OCI-LY7 (cell line): ENCODE measurements around the gene MAP4. TPM values are rescaled to one million over a fixed set of nuclear protein-coding genes. Genes with fewer than 3 reads are reported as not detected.

ENCODE experiments used
- BruUV-seq: library from RNA; stranded (reverse); fragments of 400-500 nt; replicated peaks from 2 replicates; lab custom pipeline; 2021; lab: Mats Ljungman, UMichigan
- CTCF ChIA-PET: fragments of 300-600 bp; sonication (Branson Sonifier 250); formaldehyde crosslinking; loops from one replicate; lab custom pipeline; 2022; ENCODE audit warnings: antibody characterized with exemption; ENCODE audit not compliant: unreplicated experiment; lab: Charles Lee
- POLR2A ChIA-PET: fragments of 300-600 bp; sonication (Branson Sonifier 250); formaldehyde crosslinking; loops from one replicate; lab custom pipeline; 2022; ENCODE audit warnings: antibody characterized with exemption; lab: Charles Lee
- DNase-seq: peaks from one replicate; pipeline ENCODE4 v3.0.0-alpha.2; 2015; ENCODE audit warnings: low spot score
- H2AFZ ChIP-seq: fragments of 200-600 bp; sonication (generic), shearing (Covaris generic); 2 replicates; pipeline ENCODE4 v1.6.1; 2014; ENCODE audit warnings: mild to moderate bottlenecking, antibody characterized with exemption, low read length, moderate library complexity
- H3K27ac ChIP-seq: fragments of 200-600 bp; sonication (generic); 2 replicates; pipeline ENCODE4 v1.5.1; 2014; ENCODE audit warnings: mixed run types, low read depth, mild to moderate bottlenecking, moderate library complexity, low read length, inconsistent platforms; ENCODE audit not compliant: poor library complexity, severe bottlenecking
- H3K36me3 ChIP-seq: fragments of 200-600 bp; sonication (generic); 2 replicates; pipeline ENCODE4 v1.6.1; 2014; ENCODE audit warnings: mild to moderate bottlenecking, antibody characterized with exemption, low read length, moderate library complexity, mixed read lengths; ENCODE audit not compliant: insufficient read depth
- H3K4me1 ChIP-seq: fragments of 200-600 bp; sonication (generic); 2 replicates; pipeline ENCODE4 v1.5.1; 2014; ENCODE audit warnings: mild to moderate bottlenecking, low read length; ENCODE audit not compliant: insufficient read depth, poor library complexity, severe bottlenecking
- H3K4me2 ChIP-seq: fragments of 200-600 bp; sonication (generic); 2 replicates; pipeline ENCODE4 v1.6.1; 2014; ENCODE audit warnings: mild to moderate bottlenecking, low read length
- H3K4me3 ChIP-seq: fragments of 200-600 bp; sonication (generic); 2 replicates; pipeline ENCODE4 v1.5.1; 2014; ENCODE audit warnings: mild to moderate bottlenecking, low read depth, low read length; ENCODE audit not compliant: poor library complexity, severe bottlenecking
- H3K79me2 ChIP-seq: fragments of 200-600 bp; sonication (generic); 2 replicates; pipeline ENCODE4 v1.6.1; 2016; ENCODE audit warnings: low read depth, mild to moderate bottlenecking, low read length, moderate library complexity, mixed read lengths; ENCODE audit not compliant: insufficient read depth
- H3K9me2 ChIP-seq: fragments of 200-600 bp; sonication (generic); 2 replicates; pipeline ENCODE4 v1.6.1; 2016; ENCODE audit warnings: mild to moderate bottlenecking, low read length, mixed read lengths; ENCODE audit not compliant: insufficient read depth
- H3K9me3 ChIP-seq: fragments of 200-600 bp; sonication (generic); 2 replicates; pipeline ENCODE4 v1.6.1; 2014; ENCODE audit warnings: mild to moderate bottlenecking, mixed run types, low read length, mixed read lengths
- H4K20me1 ChIP-seq: fragments of 200-600 bp; sonication (generic); 2 replicates; pipeline ENCODE4 v1.6.1; 2014; ENCODE audit warnings: mild to moderate bottlenecking, antibody characterized with exemption, low read length, moderate library complexity, mixed read lengths; ENCODE audit not compliant: insufficient read depth
- CTCF ChIP-seq: fragments of 200-600 bp; sonication (generic); conservative IDR thresholded peaks from 2 replicates; pipeline ENCODE4 v1.5.1; 2014; ENCODE audit warnings: mild to moderate bottlenecking, antibody characterized with exemption, low read length, moderate library complexity, mixed read lengths
- EZH2phosphoT487 ChIP-seq: fragments of 200-600 bp; sonication (generic); IDR thresholded peaks from 2 replicates; pipeline ENCODE4 v1.6.1; 2018; ENCODE audit warnings: low read depth, borderline replicate concordance, mild to moderate bottlenecking, mixed run types, antibody characterized with exemption, low read length, moderate library complexity, mixed read lengths
- intact Hi-C: fragments of 100-400 bp; cut with micrococcal nuclease; formaldehyde crosslinking; loops from one replicate; pipeline ENCODE4 v1.10.0; 2022; ENCODE audit not compliant: unreplicated experiment
- total RNA-seq, 2 experiments: library from RNA; depleted of rRNA in 1 of 2; stranded (reverse); fragments of >200 nt in 1 of 2; shearing (Covaris generic) in 1 of 2; gene quantifications; 2 replicates each; pipeline ENCODE4 v1.2.3, GENCODE V29; 2014 to 2022

MAP4 gene
- total RNA-seq, 2 experiments from 2014 or later = 26.1 to 78.4 TPM

- peaks cover 27% of the 10 kb centered on the region for H3K36me3 ChIP-seq
- no peaks in the 10 kb centered on the region for H3K4me1 ChIP-seq
- H3K27ac ChIP-seq = no peak overlapping the region
- CTCF ChIA-PET = interaction anchor here (0.6 kb wide), 1 partner anchor 29 kb away, joined by 3 read pairs; no protein-coding TSS in a partner anchor
- H2AFZ ChIP-seq = no peak overlapping the region
- no peak for DNase-seq
- BruUV-seq = no TSS peak
- H3K9me2 ChIP-seq = no peaks in the 10 kb centered on the region
- no peaks in the 10 kb centered on the region for H3K79me2 ChIP-seq
- no peaks in the 10 kb centered on the region for H4K20me1 ChIP-seq
- H3K4me2 ChIP-seq = no peak overlapping the region
- intact Hi-C loops = loop anchor here (5.0 kb wide), 1 partner anchor 138 kb away; no protein-coding TSS in a partner anchor
- POLR2A ChIA-PET = no interaction called here
- TF ChIP-seq EZH2phosphoT487 (no peak), CTCF (no peak)
- no peak overlapping the region for H3K4me3 ChIP-seq
- H3K9me3 ChIP-seq = no peaks in the 10 kb centered on the region
Measured at GRCh38 chr3:47854267-47854666, 161.9 kb downstream of the MAP4 start.

- no peaks in the 10 kb centered on the region for H3K9me2 ChIP-seq
- H3K27ac ChIP-seq = no peak overlapping the region
- H3K4me3 ChIP-seq = no peak overlapping the region
- POLR2A ChIA-PET = no interaction called here
- no peak overlapping the region for H2AFZ ChIP-seq
- no peaks in the 10 kb centered on the region for H3K9me3 ChIP-seq
- no peak for DNase-seq
- H3K4me2 ChIP-seq = no peak overlapping the region
- peaks cover 41% of the 10 kb centered on the region for H3K36me3 ChIP-seq
- no peaks in the 10 kb centered on the region for H3K79me2 ChIP-seq
- intact Hi-C loops = loop anchor here (5.0 kb wide), 1 partner anchor 139 kb away; no protein-coding TSS in a partner anchor
- H4K20me1 ChIP-seq = no peaks in the 10 kb centered on the region
- H3K4me1 ChIP-seq = no peaks in the 10 kb centered on the region
- CTCF ChIA-PET = no interaction called here
- BruUV-seq = no TSS peak
- TF ChIP-seq CTCF = no peak
- TF ChIP-seq EZH2phosphoT487 = no peak
Measured at GRCh38 chr3:47852604-47853602, 163.3 kb downstream of the MAP4 start.
